GM20000 (cell line): Measurements from ENCODE around the gene NPBWR2.
"Not testable (repeated sequence)": the region's sequence is repeated elsewhere in the genome, so short reads cannot be mapped to it uniquely, and the experiment has no call there.

Experiments
- DNase-seq: peaks from one replicate; pipeline ENCODE4 v3.0.0; 2012; ENCODE audit warnings: low spot score
- TF ChIP-seq, protein P1 (sequence below): IDR thresholded peaks from 2 replicates; pipeline ENCODE4 v1.5.1; 2012; ENCODE audit warnings: mild to moderate bottlenecking, control low read depth; ENCODE audit errors: extremely low read depth, missing control alignments

The NPBWR2 gene

DNA sequence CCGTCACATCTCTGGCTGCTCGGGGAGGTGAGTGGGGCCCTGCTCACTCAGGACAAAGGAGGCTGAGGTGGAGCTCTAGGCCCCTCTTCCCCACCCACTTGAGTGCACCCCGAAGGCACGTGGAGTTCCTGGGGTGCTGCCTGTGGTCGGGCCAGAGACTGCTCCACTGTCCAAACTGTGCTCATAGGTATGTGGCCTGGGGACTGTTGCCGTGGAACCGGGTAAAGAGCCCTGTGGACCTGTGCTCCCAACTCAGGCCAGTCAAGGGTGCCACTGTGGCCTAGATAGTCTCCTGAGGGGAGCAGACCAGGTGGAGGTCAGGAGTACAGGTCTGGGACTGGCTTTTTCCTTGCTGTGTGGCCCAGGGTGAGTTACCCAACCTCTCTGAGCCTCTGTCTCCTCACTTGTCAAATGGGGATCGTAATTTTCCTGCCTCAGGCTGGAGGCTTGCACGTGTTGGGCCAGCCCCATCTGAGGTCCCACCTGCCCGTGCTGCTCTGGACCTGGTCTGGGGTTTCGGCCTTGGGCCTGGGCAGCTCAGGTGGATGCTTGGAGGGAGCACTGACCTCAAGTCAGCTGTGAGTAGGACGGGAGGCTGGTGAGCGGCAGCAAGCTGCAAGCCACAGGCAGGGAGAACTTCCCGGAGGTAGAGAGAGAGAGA lies 12.4 kb upstream of the NPBWR2 start:
- no peak for DNase-seq

DNA sequence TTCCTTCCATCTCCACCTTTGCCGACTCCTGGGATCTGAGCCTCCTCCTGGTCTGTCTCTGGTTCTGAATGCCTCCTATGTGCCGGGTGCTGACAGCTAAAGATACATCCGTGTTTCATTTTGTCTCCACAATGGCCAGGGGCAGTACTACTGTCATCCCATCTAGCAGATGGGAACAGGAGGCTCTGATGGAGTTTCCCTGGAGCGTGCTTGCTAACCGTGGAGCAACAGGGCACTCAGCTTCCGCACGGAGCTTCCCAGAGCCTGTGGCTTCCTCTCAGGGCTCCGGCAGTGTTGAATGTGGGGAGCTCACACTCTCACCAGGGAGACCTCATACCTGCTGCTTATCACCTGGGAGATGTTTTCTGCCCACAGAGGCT lies 11.9 kb upstream of the NPBWR2 start:
- TF ChIP-seq, protein P1, sequence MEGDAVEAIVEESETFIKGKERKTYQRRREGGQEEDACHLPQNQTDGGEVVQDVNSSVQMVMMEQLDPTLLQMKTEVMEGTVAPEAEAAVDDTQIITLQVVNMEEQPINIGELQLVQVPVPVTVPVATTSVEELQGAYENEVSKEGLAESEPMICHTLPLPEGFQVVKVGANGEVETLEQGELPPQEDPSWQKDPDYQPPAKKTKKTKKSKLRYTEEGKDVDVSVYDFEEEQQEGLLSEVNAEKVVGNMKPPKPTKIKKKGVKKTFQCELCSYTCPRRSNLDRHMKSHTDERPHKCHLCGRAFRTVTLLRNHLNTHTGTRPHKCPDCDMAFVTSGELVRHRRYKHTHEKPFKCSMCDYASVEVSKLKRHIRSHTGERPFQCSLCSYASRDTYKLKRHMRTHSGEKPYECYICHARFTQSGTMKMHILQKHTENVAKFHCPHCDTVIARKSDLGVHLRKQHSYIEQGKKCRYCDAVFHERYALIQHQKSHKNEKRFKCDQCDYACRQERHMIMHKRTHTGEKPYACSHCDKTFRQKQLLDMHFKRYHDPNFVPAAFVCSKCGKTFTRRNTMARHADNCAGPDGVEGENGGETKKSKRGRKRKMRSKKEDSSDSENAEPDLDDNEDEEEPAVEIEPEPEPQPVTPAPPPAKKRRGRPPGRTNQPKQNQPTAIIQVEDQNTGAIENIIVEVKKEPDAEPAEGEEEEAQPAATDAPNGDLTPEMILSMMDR: no peak
- no peak for DNase-seq

More for the DNA sequence above, 12.4 kb upstream of the NPBWR2 start:
- TF ChIP-seq, protein P1: no peak

DNA sequence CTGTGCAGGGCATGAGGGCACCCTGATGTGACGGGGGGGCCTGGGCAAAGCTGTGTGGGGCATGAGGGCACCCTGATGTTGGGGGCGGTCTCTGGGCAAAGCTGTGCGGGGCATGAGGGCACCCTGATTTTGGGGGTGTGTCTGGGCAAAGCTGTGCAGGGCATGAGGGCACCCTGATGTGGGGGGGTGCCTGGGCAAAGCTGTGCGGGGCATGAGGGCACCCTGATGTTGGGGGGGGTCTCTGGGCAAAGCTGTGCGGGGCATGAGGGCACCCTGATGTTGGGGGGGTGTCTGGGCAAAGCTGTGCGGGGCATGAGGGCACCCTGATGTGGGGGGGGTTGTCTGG lies 10.0 kb upstream of the NPBWR2 start:
- DNase-seq: not testable (repeated sequence)

DNA sequence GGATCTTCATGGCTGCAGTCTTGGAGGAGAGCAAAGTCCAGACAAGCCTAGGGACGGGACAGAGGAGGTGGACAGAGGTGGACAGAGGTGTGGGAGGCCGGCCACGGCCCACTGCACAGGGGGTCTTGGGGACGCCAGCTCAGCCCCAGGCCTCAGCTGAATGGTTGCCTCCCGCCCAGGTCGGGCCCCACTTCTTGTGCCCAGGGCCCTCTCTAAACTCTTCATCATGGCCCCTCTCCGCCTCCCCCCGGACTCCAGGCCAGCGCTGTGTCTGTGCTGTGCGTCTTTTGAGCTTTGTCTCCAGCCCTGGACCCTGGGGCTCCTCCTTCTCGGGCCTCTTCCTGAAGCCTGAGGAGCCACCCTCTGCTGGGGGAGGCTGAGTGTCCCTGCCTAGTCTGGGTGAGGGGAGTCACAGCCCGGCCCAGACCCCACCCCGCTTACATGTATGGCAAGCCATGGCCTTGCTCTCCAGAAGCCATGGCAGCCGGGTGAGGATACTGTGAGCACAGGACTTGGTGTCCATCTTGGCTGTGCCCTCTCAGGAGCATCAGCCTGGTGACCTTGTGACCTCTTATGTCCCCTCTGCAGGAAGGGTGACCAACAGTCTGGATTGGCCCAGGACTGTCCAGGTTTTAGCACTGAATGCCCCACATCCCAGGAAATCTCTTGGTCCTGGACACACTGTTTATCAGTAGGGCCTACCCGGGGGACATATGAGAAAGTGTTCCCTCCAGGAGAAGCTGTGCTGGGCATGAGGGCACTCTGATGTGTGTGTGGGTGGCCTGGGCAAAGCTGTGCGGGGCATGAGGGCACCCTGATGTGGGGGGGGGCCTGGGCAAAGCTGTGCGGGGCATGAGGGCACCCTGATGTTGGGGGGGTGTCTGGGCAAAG lies 9.4 kb upstream of the NPBWR2 start:
- DNase-seq: no peak
- TF ChIP-seq, protein P1: no peak

DNA sequence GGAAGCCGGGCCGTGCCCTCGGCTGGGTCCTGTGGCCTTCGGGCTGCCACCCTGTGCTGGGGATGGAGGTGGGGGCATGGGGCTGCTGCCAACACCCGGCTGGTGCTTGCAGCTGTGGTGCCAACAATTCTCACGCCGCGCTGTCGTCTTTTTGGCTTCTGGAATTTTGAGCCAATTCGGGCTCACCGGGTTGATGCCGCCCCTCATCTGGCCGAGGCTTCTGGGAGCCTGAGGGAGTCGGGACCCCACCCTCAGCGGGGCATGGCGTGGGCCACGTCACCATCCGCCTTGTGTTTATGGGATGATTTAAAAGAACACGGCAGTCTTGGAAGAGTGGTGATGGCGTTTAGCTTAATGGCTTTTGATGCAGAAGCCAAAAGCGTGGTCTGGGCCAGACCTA lies 8.7 kb upstream of the NPBWR2 start:
- TF ChIP-seq, protein P1: no peak
- no peak for DNase-seq

DNA sequence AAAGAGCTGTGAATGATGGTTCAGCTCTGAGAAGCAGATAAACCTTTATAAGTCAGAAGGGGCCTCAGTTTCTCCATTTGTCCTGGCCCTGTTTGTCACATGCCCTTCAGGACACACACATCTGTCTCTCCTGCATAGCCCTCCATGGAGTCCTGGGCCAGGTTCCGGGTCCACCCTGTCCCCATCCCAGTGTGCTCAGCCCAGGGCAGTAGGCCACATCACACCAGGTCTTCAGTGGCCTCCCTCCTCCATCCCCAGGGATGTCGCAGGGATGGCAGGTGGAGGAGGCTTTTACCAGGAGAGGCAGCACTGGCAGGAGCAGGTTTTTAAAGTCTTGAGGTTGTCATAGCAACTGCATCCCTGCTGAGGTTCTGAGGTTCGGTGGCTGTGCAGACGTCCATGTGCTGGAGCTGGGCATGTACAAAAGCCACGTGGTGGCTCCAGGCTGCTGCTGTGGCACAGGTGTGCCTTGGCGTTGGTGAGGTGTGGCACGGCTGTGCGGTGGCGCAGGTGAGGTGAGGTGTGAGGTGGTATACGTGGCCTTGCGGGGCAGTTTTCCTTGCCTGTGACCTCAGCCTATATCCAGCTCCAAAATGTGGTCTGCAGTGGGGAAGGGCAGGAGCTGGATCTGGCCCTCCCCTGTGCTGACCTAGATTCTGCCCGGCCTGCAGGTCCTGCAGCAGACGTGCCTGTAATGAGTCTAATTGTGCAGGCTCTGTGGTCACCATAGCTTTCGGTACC lies 8.0 kb upstream of the NPBWR2 start:
- DNase-seq: no peak
- TF ChIP-seq, protein P1: no peak

DNA sequence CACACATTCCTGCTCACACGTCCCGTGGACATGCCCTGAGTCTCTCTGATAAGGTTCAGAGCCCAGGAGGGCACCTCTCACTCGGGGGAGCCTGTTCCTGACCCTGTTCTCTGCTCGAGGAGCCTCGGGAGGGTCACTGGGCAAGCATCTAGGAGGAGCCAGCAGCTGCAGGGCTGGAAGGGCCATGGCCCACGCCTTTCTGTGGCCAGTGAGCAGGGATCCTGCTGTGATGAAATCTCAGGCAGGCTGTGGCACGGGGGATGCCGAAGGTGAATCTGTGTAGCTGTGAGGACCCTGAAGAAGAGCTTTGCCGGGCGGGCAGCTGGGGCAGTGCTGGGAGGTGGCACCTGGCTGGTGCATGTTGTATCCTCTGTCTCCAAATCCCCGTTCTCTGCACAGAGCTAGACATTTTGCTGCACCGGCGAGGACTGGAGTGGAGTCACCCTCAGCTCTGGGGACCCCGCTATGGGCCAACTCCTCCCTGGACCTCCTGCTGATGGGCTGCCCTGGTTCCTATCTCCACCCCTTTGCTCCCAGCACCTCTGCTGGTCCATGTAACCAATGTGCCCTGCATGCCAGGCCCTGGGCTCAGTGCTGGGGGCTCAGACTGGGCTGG lies 7.1 kb upstream of the NPBWR2 start:
- no peak for DNase-seq
- TF ChIP-seq, protein P1: no peak
